ENCODE measurements around the gene LRRC1. TPM values are rescaled to one million over a fixed set of nuclear protein-coding genes. Genes with fewer than 3 reads are reported as not detected.

LRRC1 gene
- total and polyA plus RNA-seq, 2 donors (not counting 3 experiments of a cell fraction or from before 2014, with no cell fraction given): 5.6 to 11.7 TPM

GRCh38 chr6:53922539-53922981 lies 127.8 kb downstream of the LRRC1 start:
- TF ChIP-seq MYC (IDR thresholded peaks at IDR 0.05; ENCODE audit: low read depth, low read length) (no peak), GATA2 (IDR thresholded peaks at IDR 0.05; ENCODE audit: insufficient read depth, insufficient read length, low read depth, low read length) (no peak), EZH2 (IDR thresholded peaks at IDR 0.05; ENCODE audit: borderline replicate concordance, low read depth, low read length, severe bottlenecking) (no peak), JUN (IDR thresholded peaks at IDR 0.05; ENCODE audit: borderline replicate concordance, insufficient read depth, insufficient read length, low read depth) (no peak), POLR2AphosphoS5 (IDR thresholded peaks at IDR 0.05; ENCODE audit: insufficient read depth, low read depth, low read length) (no peak), FOS (IDR thresholded peaks at IDR 0.05; ENCODE audit: borderline replicate concordance, insufficient read depth, low read length) (no peak), POLR2A (IDR thresholded peaks at IDR 0.05; ENCODE audit: low read depth, low read length) (no peak)
- TF ChIP-seq, protein P1, sequence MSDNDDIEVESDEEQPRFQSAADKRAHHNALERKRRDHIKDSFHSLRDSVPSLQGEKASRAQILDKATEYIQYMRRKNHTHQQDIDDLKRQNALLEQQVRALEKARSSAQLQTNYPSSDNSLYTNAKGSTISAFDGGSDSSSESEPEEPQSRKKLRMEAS (IDR thresholded peaks at IDR 0.05; ENCODE audit: insufficient read depth, insufficient read length): no peak
- TF ChIP-seq, protein P2, sequence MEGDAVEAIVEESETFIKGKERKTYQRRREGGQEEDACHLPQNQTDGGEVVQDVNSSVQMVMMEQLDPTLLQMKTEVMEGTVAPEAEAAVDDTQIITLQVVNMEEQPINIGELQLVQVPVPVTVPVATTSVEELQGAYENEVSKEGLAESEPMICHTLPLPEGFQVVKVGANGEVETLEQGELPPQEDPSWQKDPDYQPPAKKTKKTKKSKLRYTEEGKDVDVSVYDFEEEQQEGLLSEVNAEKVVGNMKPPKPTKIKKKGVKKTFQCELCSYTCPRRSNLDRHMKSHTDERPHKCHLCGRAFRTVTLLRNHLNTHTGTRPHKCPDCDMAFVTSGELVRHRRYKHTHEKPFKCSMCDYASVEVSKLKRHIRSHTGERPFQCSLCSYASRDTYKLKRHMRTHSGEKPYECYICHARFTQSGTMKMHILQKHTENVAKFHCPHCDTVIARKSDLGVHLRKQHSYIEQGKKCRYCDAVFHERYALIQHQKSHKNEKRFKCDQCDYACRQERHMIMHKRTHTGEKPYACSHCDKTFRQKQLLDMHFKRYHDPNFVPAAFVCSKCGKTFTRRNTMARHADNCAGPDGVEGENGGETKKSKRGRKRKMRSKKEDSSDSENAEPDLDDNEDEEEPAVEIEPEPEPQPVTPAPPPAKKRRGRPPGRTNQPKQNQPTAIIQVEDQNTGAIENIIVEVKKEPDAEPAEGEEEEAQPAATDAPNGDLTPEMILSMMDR (IDR thresholded peaks at IDR 0.05; ENCODE audit: extremely low read depth in 1 of 2, insufficient read depth in 1 of 2, low read depth in 1 of 2, low read length in 2 of 2): no peak
- Histone ChIP-seq H3K36me3 (ENCODE audit: control insufficient read depth in 2 of 2, extremely low read depth in 1 of 2, insufficient read depth in 2 of 2, low read length in 2 of 2) (peaks cover 0 to 4% of the 10 kb centered on the region in 2 experiments), H2AFZ (ENCODE audit: low read depth, low read length) (no peak overlapping the region), H3K4me2 (ENCODE audit: insufficient read depth, low read length) (no peak overlapping the region), H3K4me1 (ENCODE audit: control insufficient read depth, extremely low read depth, insufficient read depth, low read length) (peaks cover 13% of the 10 kb centered on the region), H4K20me1 (replicated peaks; ENCODE audit: control insufficient read depth, extremely low read depth, insufficient read depth, low read length) (no peaks in the 10 kb centered on the region), H3K27me3 (ENCODE audit: control insufficient read depth in 2 of 2, insufficient read depth in 2 of 2, low read length in 2 of 2) (no peaks in the 10 kb centered on the region), H3K4me3 (replicated peaks in 1 of 3; ENCODE audit: insufficient read depth in 1 of 3, low read depth in 1 of 3, low read length in 3 of 3) (no peak overlapping the region), H3K27ac (ENCODE audit: insufficient read depth, low read depth, low read length) (no peak overlapping the region), H3K79me2 (ENCODE audit: control insufficient read depth, insufficient read depth, low read length) (no peaks in the 10 kb centered on the region), H3K9me1 (replicated peaks; ENCODE audit: control insufficient read depth, extremely low read depth, insufficient read depth, low read length) (no peaks in the 10 kb centered on the region), H3K9ac (replicated peaks; ENCODE audit: extremely low read depth, insufficient read depth, low read length) (no peak overlapping the region), H3K9me3 (replicated peaks; ENCODE audit: control insufficient read depth, insufficient read depth, low read length) (no peaks in the 10 kb centered on the region)
- BruUV-seq (replicated peaks): no TSS peak
- FAIRE-seq: no peak
- dilution Hi-C loops (cut with MboI; ENCODE audit: extremely low pct_ligation_motif_present, low sequenced_read_pairs) (no loop called here), intact Hi-C loops (cut with micrococcal nuclease) (no loop called here)
- CTCF ChIA-PET: no interaction called here
- DNase-seq (ENCODE audit: low read depth, low spot score): no peak
- POLR2A ChIA-PET: no interaction called here
